ENCODE data around the gene CKS2.

Gene CKS2

DNA sequence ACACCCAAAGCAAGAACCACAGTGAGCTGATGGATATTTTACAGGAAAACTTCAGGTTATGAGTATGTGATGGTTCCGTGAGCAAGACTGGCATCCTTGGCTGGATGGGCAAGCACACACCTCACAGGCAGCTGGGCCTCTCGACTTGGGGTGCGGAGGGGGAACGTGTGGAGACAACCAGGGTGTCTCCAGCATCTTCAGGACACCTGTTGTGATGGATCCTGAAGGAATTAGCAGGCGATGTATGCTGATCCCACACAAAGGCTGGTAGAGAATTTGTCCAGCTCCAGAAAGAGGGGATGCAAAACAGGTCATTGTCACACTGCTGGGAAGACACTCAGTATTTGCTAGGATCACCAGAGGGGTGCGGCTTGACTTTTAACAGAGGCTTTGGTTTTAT, 50.0 kb downstream of the CKS2 start:
- DNase-seq = no peak
- no peaks in the 10 kb centered on the region for H3K4me1 ChIP-seq (ENCODE audit: insufficient read depth, low read length)
- H3K79me2 ChIP-seq (ENCODE audit: insufficient read depth, low read length) = no peaks in the 10 kb centered on the region
- H3K4me3 ChIP-seq (ENCODE audit: low read depth in 1 of 2, low read length in 2 of 2) = no peak overlapping the region
- no peaks in the 10 kb centered on the region for H3K9me3 ChIP-seq (ENCODE audit: insufficient read depth, low read length, severe bottlenecking)
- no peak overlapping the region for H2AFZ ChIP-seq (ENCODE audit: low read depth, low read length)
- TF ChIP-seq, protein P1, sequence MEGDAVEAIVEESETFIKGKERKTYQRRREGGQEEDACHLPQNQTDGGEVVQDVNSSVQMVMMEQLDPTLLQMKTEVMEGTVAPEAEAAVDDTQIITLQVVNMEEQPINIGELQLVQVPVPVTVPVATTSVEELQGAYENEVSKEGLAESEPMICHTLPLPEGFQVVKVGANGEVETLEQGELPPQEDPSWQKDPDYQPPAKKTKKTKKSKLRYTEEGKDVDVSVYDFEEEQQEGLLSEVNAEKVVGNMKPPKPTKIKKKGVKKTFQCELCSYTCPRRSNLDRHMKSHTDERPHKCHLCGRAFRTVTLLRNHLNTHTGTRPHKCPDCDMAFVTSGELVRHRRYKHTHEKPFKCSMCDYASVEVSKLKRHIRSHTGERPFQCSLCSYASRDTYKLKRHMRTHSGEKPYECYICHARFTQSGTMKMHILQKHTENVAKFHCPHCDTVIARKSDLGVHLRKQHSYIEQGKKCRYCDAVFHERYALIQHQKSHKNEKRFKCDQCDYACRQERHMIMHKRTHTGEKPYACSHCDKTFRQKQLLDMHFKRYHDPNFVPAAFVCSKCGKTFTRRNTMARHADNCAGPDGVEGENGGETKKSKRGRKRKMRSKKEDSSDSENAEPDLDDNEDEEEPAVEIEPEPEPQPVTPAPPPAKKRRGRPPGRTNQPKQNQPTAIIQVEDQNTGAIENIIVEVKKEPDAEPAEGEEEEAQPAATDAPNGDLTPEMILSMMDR (IDR thresholded peaks at IDR 0.05; ENCODE audit: borderline replicate concordance, extremely low read depth, low read length, poor library complexity, severe bottlenecking) = no peak
- no peak for TF ChIP-seq EZH2 (IDR thresholded peaks at IDR 0.05; ENCODE audit: borderline replicate concordance, low read depth, low read length, severe bottlenecking)
- no peak for ATAC-seq (ENCODE audit: insufficient read depth, low read depth)
- no peak overlapping the region for H3K27ac ChIP-seq (ENCODE audit: low read length)
- peaks cover 3% of the 10 kb centered on the region; the same call in 1 of the 2 replicates for H4K20me1 ChIP-seq (ENCODE audit: insufficient read depth, low read length)
- H3K27me3 ChIP-seq (ENCODE audit: insufficient read depth, low read length, poor library complexity) = no peaks in the 10 kb centered on the region
- H3K4me2 ChIP-seq (ENCODE audit: insufficient read depth, low read length) = no peak overlapping the region
- peaks cover 67% of the 10 kb centered on the region for H3K36me3 ChIP-seq (ENCODE audit: insufficient read depth, low read length)
- H3K9ac ChIP-seq (ENCODE audit: low read depth, low read length) = no peak overlapping the region

DNA sequence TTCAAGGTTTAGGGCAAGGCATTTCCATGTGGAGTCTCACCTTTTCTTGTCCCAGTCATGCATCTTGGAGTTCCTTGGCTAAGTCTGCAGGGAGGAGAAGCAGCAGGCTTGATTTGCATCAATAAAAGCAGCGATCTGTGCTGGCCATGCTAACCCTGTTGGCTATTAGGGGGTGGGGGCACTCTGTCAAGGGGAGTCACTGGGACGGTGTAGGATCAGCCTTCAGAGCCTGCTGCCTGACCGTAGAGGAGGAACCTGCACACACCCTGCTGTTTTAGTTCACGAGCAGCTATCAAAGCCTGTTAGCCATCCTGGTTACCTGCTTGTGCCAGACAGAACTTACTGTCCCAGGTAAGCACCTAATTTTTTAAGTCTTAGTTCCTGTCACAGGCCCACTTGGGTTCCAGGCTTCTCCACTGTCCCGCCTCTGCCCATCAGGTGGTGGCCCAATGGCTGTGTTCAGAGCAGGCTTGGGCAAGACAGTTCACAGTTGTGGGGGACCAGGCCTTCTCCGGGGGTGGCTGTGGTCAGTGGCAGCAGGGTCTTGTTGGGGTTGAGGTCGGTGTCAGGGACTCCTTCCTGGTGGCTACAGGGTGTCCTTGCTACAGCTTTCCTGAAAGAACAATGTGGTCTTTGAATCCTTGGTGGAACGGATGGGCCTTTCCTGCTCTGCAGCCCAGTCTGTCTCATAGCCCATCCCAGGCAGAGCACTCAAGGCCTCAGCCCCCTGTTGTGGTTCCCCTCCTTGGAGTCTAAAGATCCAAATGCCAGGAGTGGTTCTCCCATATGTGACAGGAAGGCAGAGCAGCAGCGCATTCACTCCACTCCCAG, 51.0 kb downstream of the CKS2 start:
- ATAC-seq (ENCODE audit: insufficient read depth, low read depth) = no peak
- Histone ChIP-seq H3K4me1 (ENCODE audit: insufficient read depth, low read length) (no peaks in the 10 kb centered on the region), H3K9me3 (ENCODE audit: insufficient read depth, low read length, severe bottlenecking) (no peaks in the 10 kb centered on the region), H3K4me3 (ENCODE audit: low read depth in 1 of 2, low read length in 2 of 2) (no peak overlapping the region), H3K79me2 (ENCODE audit: insufficient read depth, low read length) (no peaks in the 10 kb centered on the region), H4K20me1 (ENCODE audit: insufficient read depth, low read length) (peaks cover 3% of the 10 kb centered on the region; the same call in 1 of the 2 replicates), H3K4me2 (ENCODE audit: insufficient read depth, low read length) (no peak overlapping the region), H3K36me3 (ENCODE audit: insufficient read depth, low read length) (peaks cover 59% of the 10 kb centered on the region), H3K9ac (ENCODE audit: low read depth, low read length) (no peak overlapping the region), H2AFZ (ENCODE audit: low read depth, low read length) (no peak overlapping the region), H3K27ac (ENCODE audit: low read length) (no peak overlapping the region), H3K27me3 (ENCODE audit: insufficient read depth, low read length, poor library complexity) (no peaks in the 10 kb centered on the region)
- no peak for DNase-seq
- TF ChIP-seq EZH2 (IDR thresholded peaks at IDR 0.05; ENCODE audit: borderline replicate concordance, low read depth, low read length, severe bottlenecking) = no peak
- TF ChIP-seq, protein P1 (IDR thresholded peaks at IDR 0.05; ENCODE audit: borderline replicate concordance, extremely low read depth, low read length, poor library complexity, severe bottlenecking) = no peak

DNA sequence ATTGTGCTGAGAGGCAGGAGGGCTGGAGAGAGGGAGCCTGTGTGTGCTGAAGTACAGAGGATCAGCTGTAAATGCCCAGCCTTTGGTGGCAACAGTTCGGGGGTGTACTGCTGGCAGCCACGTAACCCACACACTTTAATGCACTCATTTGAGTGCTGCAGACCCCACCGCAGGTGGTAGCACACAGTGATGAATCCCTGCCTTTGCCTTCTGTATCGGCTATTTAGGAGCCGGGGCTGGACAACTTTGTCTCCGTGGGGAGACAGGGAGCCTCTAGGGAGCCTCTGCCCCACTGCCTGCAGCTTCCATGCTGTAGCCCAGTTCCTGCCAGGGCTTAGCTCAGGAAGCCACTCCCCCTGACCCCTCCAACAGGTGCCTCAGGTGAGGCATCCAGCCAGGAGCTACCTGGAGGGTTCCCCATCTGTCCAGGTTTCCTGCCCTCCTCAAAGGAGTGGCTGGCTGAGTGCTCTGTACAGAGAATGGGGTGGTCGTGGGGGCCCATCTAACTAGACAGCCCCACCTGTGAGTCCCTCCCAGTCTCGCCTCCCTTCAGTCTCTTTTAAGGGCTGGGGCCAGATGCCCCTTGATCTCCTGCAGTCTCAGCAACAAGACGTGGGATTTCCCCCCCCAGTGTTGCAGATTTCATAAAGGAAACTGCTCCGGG, 51.8 kb downstream of the CKS2 start:
- Histone ChIP-seq H3K4me1 (ENCODE audit: insufficient read depth, low read length) (no peaks in the 10 kb centered on the region), H3K9ac (ENCODE audit: low read depth, low read length) (no peak overlapping the region), H2AFZ (ENCODE audit: low read depth, low read length) (no peak overlapping the region), H3K79me2 (ENCODE audit: insufficient read depth, low read length) (no peaks in the 10 kb centered on the region), H4K20me1 (ENCODE audit: insufficient read depth, low read length) (peaks cover 3% of the 10 kb centered on the region; the same call in 1 of the 2 replicates), H3K36me3 (ENCODE audit: insufficient read depth, low read length) (peaks cover 52% of the 10 kb centered on the region), H3K4me3 (ENCODE audit: low read depth in 1 of 2, low read length in 2 of 2) (no peak overlapping the region), H3K4me2 (ENCODE audit: insufficient read depth, low read length) (no peak overlapping the region), H3K27ac (ENCODE audit: low read length) (no peak overlapping the region), H3K9me3 (ENCODE audit: insufficient read depth, low read length, severe bottlenecking) (no peaks in the 10 kb centered on the region), H3K27me3 (ENCODE audit: insufficient read depth, low read length, poor library complexity) (no peaks in the 10 kb centered on the region)
- TF ChIP-seq, protein P1 (IDR thresholded peaks at IDR 0.05; ENCODE audit: borderline replicate concordance, extremely low read depth, low read length, poor library complexity, severe bottlenecking) = no peak
- TF ChIP-seq EZH2 (IDR thresholded peaks at IDR 0.05; ENCODE audit: borderline replicate concordance, low read depth, low read length, severe bottlenecking) = no peak
- no peak for DNase-seq
- ATAC-seq (ENCODE audit: insufficient read depth, low read depth) = no peak
